T-helper 9 cell (primary cell): ENCODE measurements around the gene ATP6V1A.

Experiments used
- DNase-seq: peaks from one replicate; pipeline ENCODE4 v3.0.0-alpha.2; 2020

Gene ATP6V1A

GRCh38 chr3:113747283-113748046 is 630 bp downstream of the ATP6V1A start:
- DNase-seq: peak; percentile 5

- no peak for DNase-seq
These were observed 4.3 kb downstream of the ATP6V1A start for GRCh38 chr3:113751141-113751540.

- DNase-seq: no peak
These were observed 6.6 kb downstream of the ATP6V1A start for GRCh38 chr3:113753376-113753985.

- no peak for DNase-seq
These were observed 7.8 kb downstream of the ATP6V1A start for GRCh38 chr3:113754494-113755159.

- DNase-seq: no peak
These were observed 11.7 kb downstream of the ATP6V1A start for GRCh38 chr3:113758389-113759024.

GRCh38 chr3:113764698-113765097 is 17.9 kb downstream of the ATP6V1A start:
- DNase-seq: no peak

- DNase-seq: no peak
These were observed 22.7 kb downstream of the ATP6V1A start for GRCh38 chr3:113769551-113769950.

- no peak for DNase-seq
These were observed 25.2 kb downstream of the ATP6V1A start for GRCh38 chr3:113771993-113772392.

GRCh38 chr3:113773381-113773780 is 26.5 kb downstream of the ATP6V1A start:
- no peak for DNase-seq

GRCh38 chr3:113775516-113775915 is 28.7 kb downstream of the ATP6V1A start:
- DNase-seq: no peak

- DNase-seq: no peak
These were observed 29.7 kb downstream of the ATP6V1A start for GRCh38 chr3:113776564-113776963.

GRCh38 chr3:113783463-113783862 is 36.6 kb downstream of the ATP6V1A start:
- no peak for DNase-seq

GRCh38 chr3:113783980-113784379 is 37.1 kb downstream of the ATP6V1A start:
- DNase-seq: no peak

GRCh38 chr3:113791381-113791780 is 44.5 kb downstream of the ATP6V1A start:
- DNase-seq: no peak

GRCh38 chr3:113794526-113794925 is 47.7 kb downstream of the ATP6V1A start:
- no peak for DNase-seq

GRCh38 chr3:113795693-113796092 is 48.9 kb downstream of the ATP6V1A start:
- no peak for DNase-seq

- no peak for DNase-seq
These were observed 56.1 kb downstream of the ATP6V1A start for GRCh38 chr3:113802795-113803455.

- no peak for DNase-seq
These were observed 57.8 kb downstream of the ATP6V1A start for GRCh38 chr3:113804661-113805060.

- no peak for DNase-seq
These were observed 58.4 kb downstream of the ATP6V1A start for GRCh38 chr3:113805249-113805648.

- no peak for DNase-seq
These were observed 66.0 kb downstream of the ATP6V1A start for GRCh38 chr3:113812854-113813253.

- no peak for DNase-seq
These were observed 73.0 kb downstream of the ATP6V1A start for GRCh38 chr3:113819866-113820265.

GRCh38 chr3:113825090-113825489 is 78.3 kb downstream of the ATP6V1A start:
- no peak for DNase-seq

GRCh38 chr3:113828600-113828999 is 81.8 kb downstream of the ATP6V1A start:
- DNase-seq: no peak
